ENCODE measurements around the gene ZNF20. TPM values are rescaled to one million over a fixed set of nuclear protein-coding genes. Genes with fewer than 3 reads are reported as not detected.

Gene ZNF20
- total RNA-seq (ENCODE audit: unreplicated experiment), result 6.2 TPM
- long read RNA-seq, partial matches to known transcripts, result 0 of 4 reads
- long read RNA-seq, other reads (novel, unspliced or antisense), result 0 of 4 reads

GRCh38 chr19:12139885-12140544 lies at the start of gene ZNF20:
TSS of gene ZNF20 (minus strand) at chr19:12140350. CDS start at chr19:12140182, 168 bp downstream.
- H3K4me1 Mint-ChIP-seq (ENCODE audit: unreplicated experiment), result peaks cover 17% of the 10 kb centered on the region
- TF ChIP-seq, protein P1, sequence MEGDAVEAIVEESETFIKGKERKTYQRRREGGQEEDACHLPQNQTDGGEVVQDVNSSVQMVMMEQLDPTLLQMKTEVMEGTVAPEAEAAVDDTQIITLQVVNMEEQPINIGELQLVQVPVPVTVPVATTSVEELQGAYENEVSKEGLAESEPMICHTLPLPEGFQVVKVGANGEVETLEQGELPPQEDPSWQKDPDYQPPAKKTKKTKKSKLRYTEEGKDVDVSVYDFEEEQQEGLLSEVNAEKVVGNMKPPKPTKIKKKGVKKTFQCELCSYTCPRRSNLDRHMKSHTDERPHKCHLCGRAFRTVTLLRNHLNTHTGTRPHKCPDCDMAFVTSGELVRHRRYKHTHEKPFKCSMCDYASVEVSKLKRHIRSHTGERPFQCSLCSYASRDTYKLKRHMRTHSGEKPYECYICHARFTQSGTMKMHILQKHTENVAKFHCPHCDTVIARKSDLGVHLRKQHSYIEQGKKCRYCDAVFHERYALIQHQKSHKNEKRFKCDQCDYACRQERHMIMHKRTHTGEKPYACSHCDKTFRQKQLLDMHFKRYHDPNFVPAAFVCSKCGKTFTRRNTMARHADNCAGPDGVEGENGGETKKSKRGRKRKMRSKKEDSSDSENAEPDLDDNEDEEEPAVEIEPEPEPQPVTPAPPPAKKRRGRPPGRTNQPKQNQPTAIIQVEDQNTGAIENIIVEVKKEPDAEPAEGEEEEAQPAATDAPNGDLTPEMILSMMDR (IDR thresholded peaks at IDR 0.05; ENCODE audit: unreplicated experiment), result no peak
- peaks cover 3% of the 10 kb centered on the region for H3K9me3 Mint-ChIP-seq (ENCODE audit: unreplicated experiment)
- peaks cover 7% of the 10 kb centered on the region for H3K27me3 Mint-ChIP-seq (ENCODE audit: unreplicated experiment)
- H3K36me3 Mint-ChIP-seq (ENCODE audit: low read depth, unreplicated experiment), result peaks cover 46% of the 10 kb centered on the region
- H3K27ac Mint-ChIP-seq (ENCODE audit: unreplicated experiment), result peak within 1 kb of the TSS; percentile 97
- peak; percentile 95 for DNase-seq (ENCODE audit: low spot score)
- peak within 1 kb of the TSS; percentile 93 for H3K4me3 Mint-ChIP-seq (ENCODE audit: unreplicated experiment)

GRCh38 chr19:12187625-12188024 lies 47.5 kb upstream of the ZNF20 start:
- peaks cover 2% of the 10 kb centered on the region for H3K27me3 Mint-ChIP-seq (ENCODE audit: unreplicated experiment)
- peaks cover 52% of the 10 kb centered on the region for H3K9me3 Mint-ChIP-seq (ENCODE audit: unreplicated experiment)
- no peak overlapping the region for H3K27ac Mint-ChIP-seq (ENCODE audit: unreplicated experiment)
- TF ChIP-seq, protein P1 (IDR thresholded peaks at IDR 0.05; ENCODE audit: unreplicated experiment), result no peak
- peak overlapping the region; percentile 47 for H3K4me3 Mint-ChIP-seq (ENCODE audit: unreplicated experiment)
- H3K4me1 Mint-ChIP-seq (ENCODE audit: unreplicated experiment), result no peaks in the 10 kb centered on the region
- no peak for DNase-seq (ENCODE audit: low spot score)
- H3K36me3 Mint-ChIP-seq (ENCODE audit: low read depth, unreplicated experiment), result peaks cover 91% of the 10 kb centered on the region

DNA sequence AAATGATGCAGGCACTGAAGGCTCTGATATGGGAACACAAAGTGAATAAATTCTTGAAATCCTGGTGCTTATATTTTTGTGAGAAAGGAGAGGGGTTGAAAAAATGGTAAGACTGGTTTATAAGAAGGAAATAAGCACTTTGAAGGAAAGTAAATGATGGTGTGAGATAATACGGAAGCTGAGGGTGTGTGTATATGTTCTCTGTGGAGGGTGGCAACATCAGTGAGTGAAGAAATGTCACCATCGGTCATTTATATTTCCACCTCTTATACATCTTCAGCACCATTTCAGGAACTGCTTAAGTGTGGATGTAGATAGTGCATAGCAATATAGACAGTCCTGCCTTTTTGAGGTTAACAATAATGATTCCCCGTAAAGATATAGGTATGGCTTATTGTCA lies 40.2 kb upstream of the ZNF20 start:
- peaks cover 3% of the 10 kb centered on the region for H3K27me3 Mint-ChIP-seq (ENCODE audit: unreplicated experiment)
- no peak overlapping the region for H3K4me3 Mint-ChIP-seq (ENCODE audit: unreplicated experiment)
- H3K4me1 Mint-ChIP-seq (ENCODE audit: unreplicated experiment), result no peaks in the 10 kb centered on the region
- DNase-seq (ENCODE audit: low spot score), result no peak
- H3K36me3 Mint-ChIP-seq (ENCODE audit: low read depth, unreplicated experiment), result peaks cover 56% of the 10 kb centered on the region
- H3K9me3 Mint-ChIP-seq (ENCODE audit: unreplicated experiment), result peaks cover 38% of the 10 kb centered on the region
- H3K27ac Mint-ChIP-seq (ENCODE audit: unreplicated experiment), result no peak overlapping the region
- TF ChIP-seq, protein P1 (IDR thresholded peaks at IDR 0.05; ENCODE audit: unreplicated experiment), result no peak

DNA sequence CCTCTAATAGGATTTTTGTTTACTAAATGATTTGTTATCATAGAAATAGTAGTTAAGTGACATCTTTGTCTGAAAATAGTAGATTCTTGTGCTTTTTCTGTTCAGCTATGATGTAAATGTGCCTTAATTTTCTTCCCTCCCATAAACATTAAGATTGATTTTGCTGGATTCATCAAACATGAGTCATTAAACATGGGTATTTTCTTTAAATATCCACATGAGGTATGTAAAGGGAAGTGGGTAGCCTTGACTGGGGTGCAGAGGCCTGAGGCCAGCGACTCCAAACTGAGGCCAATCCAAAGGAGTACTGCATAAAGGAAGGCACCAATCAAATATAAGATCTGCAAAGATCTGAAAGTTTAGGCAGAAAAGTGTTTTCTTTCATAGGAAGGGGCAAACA lies 26.5 kb upstream of the ZNF20 start:
- no peaks in the 10 kb centered on the region for H3K9me3 Mint-ChIP-seq (ENCODE audit: unreplicated experiment)
- peaks cover 18% of the 10 kb centered on the region for H3K36me3 Mint-ChIP-seq (ENCODE audit: low read depth, unreplicated experiment)
- DNase-seq (ENCODE audit: low spot score), result no peak
- H3K4me1 Mint-ChIP-seq (ENCODE audit: unreplicated experiment), result peaks cover 20% of the 10 kb centered on the region
- no peak overlapping the region for H3K27ac Mint-ChIP-seq (ENCODE audit: unreplicated experiment)
- TF ChIP-seq, protein P1 (IDR thresholded peaks at IDR 0.05; ENCODE audit: unreplicated experiment), result no peak
- H3K4me3 Mint-ChIP-seq (ENCODE audit: unreplicated experiment), result no peak overlapping the region
- peaks cover 4% of the 10 kb centered on the region for H3K27me3 Mint-ChIP-seq (ENCODE audit: unreplicated experiment)

DNA sequence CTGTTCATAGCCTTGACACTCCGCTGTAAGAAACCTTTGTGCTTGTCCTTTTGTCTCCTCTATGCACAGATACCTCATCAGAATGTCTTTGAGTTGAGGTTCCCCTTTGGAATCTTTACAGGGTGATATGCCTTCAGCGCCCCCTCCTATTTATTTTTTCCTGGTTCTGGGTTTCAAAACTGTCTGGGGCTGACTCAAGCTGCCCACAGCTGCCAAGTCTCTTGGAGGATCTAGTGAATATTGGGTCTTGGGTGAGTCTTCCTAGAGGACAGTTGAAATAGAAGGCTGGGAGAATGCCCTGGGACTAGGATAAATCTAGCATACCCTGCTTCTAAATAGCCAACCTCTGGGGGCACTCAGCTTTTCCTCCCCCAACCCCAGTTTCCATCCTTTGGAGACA lies 23.7 kb upstream of the ZNF20 start:
- DNase-seq (ENCODE audit: low spot score), result no peak
- Mint-ChIP-seq H3K4me3 (ENCODE audit: unreplicated experiment) (peak overlapping the region; percentile 95), H3K27me3 (ENCODE audit: unreplicated experiment) (peaks cover 10% of the 10 kb centered on the region), H3K36me3 (ENCODE audit: low read depth, unreplicated experiment) (peaks cover 13% of the 10 kb centered on the region), H3K9me3 (ENCODE audit: unreplicated experiment) (no peaks in the 10 kb centered on the region), H3K4me1 (ENCODE audit: unreplicated experiment) (peaks cover 20% of the 10 kb centered on the region), H3K27ac (ENCODE audit: unreplicated experiment) (peak overlapping the region; percentile 96)
- TF ChIP-seq, protein P1 (IDR thresholded peaks at IDR 0.05; ENCODE audit: unreplicated experiment), result no peak

All from endothelial cell (in vitro differentiated cells).